Mucosa of descending colon (tissue), 3 donors: ENCODE results near the gene CD163. TPM values are rescaled to one million over a fixed set of nuclear protein-coding genes. Genes with fewer than 3 reads are reported as not detected.
"Not testable (repeated sequence)": the region's sequence is repeated elsewhere in the genome, so short reads cannot be mapped to it uniquely, and the experiment has no call there.

Experiments used
- ATAC-seq: fragments of 200-7000 bp; cut with Tn5 transposase; one replicate; pipeline ENCODE4 v1.9.1; 2020; ENCODE audit warnings: mild to moderate bottlenecking, moderate library complexity
- DNase-seq, 3 donors: peaks; one replicate each; pipeline ENCODE4 v3.0.0-alpha.2; 2020
- H3K36me3 ChIP-seq: fragments of 200-600 bp; one replicate; pipeline ENCODE4 v1.8.0; 2021; ENCODE audit warnings: low read depth, mild to moderate bottlenecking
- H3K4me1 ChIP-seq: fragments of 200-600 bp; one replicate; pipeline ENCODE4 v1.8.0; 2021; ENCODE audit warnings: low read depth, mild to moderate bottlenecking
- H3K4me3 ChIP-seq: fragments of 200-600 bp; one replicate; pipeline ENCODE4 v1.8.0; 2021; ENCODE audit warnings: mild to moderate bottlenecking
- H3K9me3 ChIP-seq: fragments of 200-600 bp; one replicate; pipeline ENCODE4 v1.8.0; 2021; ENCODE audit warnings: mild to moderate bottlenecking
- intact Hi-C, 2 donors: fragments of 100-400 bp; cut with DNase I in 1 of 2; cut with micrococcal nuclease in 1 of 2; formaldehyde crosslinking; loops; one replicate each; pipeline versions ENCODE4 v1.11.0 to v1.11.1; 2022; cut with DNase I, micrococcal nuclease
- total RNA-seq, 3 donors: library from RNA; stranded (reverse); fragmentation: NEBNext Ultra II Directional in 2 of 3; extraction: Animal tissue kit (Norgen Biotek cat#: 25700) in 2 of 3; gene quantifications; one replicate each; pipeline versions ENCODE4 v1.2.1 to v1.2.4, GENCODE V29; 2021 to 2023
- TF ChIP-seq, protein P1 (sequence below): fragments of 200-600 bp; IDR thresholded peaks from one replicate; pipeline ENCODE4 v1.8.0; 2022; ENCODE audit warnings: antibody characterized with exemption, mild to moderate bottlenecking
- donor health status: DM: no; HTN: no; CAD: no; lungs with moderate emphysema.
- donor health status: DM: no; HTN: no; CAD: no.
- donor health status: DM: no; HTN: yes; CAD: no.

CD163 gene
- total RNA-seq, 3 donors from 2014 or later = 7.6 to 168 (median 153) TPM

DNA sequence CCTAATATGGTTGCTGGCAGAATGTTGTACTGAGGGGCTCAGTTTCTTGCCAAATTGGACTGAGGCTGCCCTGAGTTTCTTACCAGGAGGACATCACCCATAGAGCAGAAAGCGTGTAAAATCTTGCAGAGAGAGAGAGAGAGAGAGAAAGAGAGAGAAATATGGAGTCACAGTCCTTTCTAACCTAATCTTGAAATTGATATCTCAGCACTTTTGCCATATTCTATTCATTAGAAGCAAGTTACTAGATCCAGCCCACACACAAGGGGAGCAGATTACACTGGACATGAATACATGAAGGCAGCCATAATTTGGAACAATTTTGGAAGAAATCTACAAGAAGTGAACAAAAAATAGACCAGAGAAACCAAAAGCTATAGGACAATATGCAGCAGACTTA, 55.5 kb downstream of the CD163 start:
- DNase-seq (no peak), ATAC-seq (no peak)
- TF ChIP-seq, protein P1, sequence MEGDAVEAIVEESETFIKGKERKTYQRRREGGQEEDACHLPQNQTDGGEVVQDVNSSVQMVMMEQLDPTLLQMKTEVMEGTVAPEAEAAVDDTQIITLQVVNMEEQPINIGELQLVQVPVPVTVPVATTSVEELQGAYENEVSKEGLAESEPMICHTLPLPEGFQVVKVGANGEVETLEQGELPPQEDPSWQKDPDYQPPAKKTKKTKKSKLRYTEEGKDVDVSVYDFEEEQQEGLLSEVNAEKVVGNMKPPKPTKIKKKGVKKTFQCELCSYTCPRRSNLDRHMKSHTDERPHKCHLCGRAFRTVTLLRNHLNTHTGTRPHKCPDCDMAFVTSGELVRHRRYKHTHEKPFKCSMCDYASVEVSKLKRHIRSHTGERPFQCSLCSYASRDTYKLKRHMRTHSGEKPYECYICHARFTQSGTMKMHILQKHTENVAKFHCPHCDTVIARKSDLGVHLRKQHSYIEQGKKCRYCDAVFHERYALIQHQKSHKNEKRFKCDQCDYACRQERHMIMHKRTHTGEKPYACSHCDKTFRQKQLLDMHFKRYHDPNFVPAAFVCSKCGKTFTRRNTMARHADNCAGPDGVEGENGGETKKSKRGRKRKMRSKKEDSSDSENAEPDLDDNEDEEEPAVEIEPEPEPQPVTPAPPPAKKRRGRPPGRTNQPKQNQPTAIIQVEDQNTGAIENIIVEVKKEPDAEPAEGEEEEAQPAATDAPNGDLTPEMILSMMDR = no peak
- Histone ChIP-seq H3K4me1 (no peaks in the 10 kb centered on the region), H3K9me3 (no peaks in the 10 kb centered on the region), H3K36me3 (no peaks in the 10 kb centered on the region), H3K4me3 (no peak overlapping the region)
- intact Hi-C loops = no loop called here

DNA sequence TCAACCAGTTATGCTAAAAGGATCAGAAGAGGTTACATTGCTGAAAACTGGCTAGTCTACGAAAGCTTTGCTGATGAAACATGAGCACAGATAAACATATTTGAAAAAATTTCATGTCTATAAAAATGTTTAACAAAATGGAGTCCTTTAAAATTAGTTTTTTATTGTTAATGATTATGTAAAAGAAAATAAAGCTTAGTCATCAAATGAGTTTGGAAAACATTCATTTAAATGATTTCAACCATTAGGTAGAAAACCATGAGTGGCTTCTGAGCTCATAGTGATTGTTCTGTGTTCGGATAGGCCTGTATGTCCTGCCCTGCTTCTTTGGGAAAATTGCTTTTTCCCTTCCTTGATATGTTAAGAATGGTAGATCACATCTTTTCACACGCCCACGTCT, 59.0 kb downstream of the CD163 start:
- intact Hi-C loops = no loop called here
- TF ChIP-seq, protein P1 = no peak

DNA sequence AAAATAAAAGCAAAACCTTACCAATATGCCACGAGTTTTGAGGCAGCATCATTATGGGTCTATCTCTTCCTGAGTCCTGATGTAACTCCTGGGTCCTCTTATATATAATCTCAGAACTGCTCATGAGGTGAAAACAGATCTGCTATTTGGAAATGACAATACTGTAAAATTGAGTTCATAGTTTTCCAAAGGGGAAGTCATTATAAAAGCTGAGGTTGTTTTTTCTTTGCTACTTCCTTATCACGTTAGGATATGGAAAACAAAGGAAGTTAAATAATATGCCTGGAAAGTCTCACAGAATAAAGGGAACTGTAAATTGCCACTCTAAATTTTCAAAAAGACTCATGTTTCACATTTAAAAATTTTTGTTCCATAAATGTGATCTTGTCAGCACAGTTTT, 59.5 kb downstream of the CD163 start, which contains the start of gene CD163L1:
Gene CD163L1 (minus strand): TSS at position 78 of the 400 bp plus-strand sequence. CDS start 26 bp downstream, at position 52.
- TF ChIP-seq, protein P1 = no peak
- Histone ChIP-seq H3K4me1 (no peaks in the 10 kb centered on the region), H3K4me3 (no peak within 1 kb of the TSS), H3K9me3 (no peaks in the 10 kb centered on the region), H3K36me3 (no peaks in the 10 kb centered on the region)
- DNase-seq (no peak), ATAC-seq (peak; percentile 61)
- intact Hi-C loops = no loop called here

More for the DNA sequence above, 59.0 kb downstream of the CD163 start:
- no peak for DNase-seq
- no peak for ATAC-seq
- H3K4me1 ChIP-seq = no peaks in the 10 kb centered on the region
- no peaks in the 10 kb centered on the region for H3K36me3 ChIP-seq
- no peaks in the 10 kb centered on the region for H3K9me3 ChIP-seq
- H3K4me3 ChIP-seq = no peak overlapping the region

DNA sequence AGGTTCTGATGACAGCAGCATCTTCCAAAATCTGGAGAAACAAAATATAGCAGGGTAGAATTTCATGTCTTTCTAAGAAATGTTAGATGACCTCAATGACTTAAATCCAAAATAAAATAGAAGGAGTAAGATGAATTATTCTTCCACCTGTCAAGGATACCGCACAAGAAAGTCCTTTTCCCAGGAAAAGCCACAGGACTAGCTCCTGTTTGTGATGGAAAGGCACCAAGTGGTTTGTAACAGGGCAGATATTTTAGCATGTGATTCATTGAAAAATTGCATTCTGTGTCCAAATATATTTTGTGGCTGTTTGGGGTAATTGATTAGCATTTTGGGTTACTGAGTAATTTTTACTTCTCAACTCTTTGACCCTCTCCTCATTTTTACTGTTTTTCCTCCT, 62.4 kb downstream of the CD163 start:
- TF ChIP-seq, protein P1 = no peak
- H3K9me3 ChIP-seq = no peaks in the 10 kb centered on the region
- ATAC-seq (no peak), DNase-seq (no peak)
- no peaks in the 10 kb centered on the region for H3K36me3 ChIP-seq
- H3K4me1 ChIP-seq = no peaks in the 10 kb centered on the region
- intact Hi-C loops = no loop called here
- no peak overlapping the region for H3K4me3 ChIP-seq

DNA sequence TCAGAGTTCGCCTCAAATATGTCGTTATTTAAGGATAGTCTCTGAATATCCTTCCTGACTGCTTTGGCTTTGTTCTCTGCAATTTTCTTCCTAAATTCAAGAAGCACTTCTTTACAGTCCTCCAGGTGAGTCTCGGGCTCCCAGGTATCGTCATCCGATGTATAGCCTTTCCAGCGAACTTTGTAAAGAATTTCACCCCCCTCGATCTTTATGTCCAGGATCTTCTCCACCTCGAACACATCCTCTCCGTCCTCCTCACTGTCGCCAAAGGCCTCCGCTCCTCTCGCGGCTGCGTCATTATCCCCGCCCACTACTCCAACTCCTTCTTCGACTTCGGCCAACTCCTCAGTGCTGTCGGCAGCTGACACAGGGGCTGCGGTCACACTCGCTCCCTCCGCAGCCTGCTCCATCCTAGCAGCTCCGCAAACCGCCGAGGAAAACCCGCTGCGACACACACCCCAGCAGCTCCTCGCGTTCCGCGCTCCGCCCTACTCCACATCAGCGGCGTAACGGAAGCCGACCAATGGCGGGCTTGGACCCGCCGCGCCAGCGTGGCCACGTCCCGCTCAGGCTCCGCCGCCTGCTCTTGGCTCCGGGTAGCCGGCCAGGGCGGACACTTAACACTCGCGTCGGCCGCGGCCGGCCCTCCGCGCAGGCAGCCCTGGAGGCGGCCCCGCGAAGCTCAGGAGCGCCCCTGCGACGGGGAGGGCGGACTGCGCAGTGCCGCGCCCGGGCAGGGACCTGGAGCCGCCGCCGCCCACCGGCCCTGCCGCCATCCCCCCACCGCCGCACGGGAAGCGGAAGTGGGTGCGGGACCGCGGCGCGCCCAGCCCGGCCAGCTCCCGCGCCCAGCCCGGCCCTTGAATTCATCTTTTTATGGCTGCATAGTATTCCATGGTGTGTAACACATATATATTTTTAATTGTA, 63.7 kb downstream of the CD163 start:
- peak; percentile 44 to 77 (median 64) for DNase-seq
- no peaks in the 10 kb centered on the region for H3K9me3 ChIP-seq
- peak; percentile 93 for ATAC-seq
- intact Hi-C loops = no loop called here
- H3K4me3 ChIP-seq = no peak overlapping the region
- H3K4me1 ChIP-seq = no peaks in the 10 kb centered on the region
- H3K36me3 ChIP-seq = no peaks in the 10 kb centered on the region
- TF ChIP-seq, protein P1 = no peak

DNA sequence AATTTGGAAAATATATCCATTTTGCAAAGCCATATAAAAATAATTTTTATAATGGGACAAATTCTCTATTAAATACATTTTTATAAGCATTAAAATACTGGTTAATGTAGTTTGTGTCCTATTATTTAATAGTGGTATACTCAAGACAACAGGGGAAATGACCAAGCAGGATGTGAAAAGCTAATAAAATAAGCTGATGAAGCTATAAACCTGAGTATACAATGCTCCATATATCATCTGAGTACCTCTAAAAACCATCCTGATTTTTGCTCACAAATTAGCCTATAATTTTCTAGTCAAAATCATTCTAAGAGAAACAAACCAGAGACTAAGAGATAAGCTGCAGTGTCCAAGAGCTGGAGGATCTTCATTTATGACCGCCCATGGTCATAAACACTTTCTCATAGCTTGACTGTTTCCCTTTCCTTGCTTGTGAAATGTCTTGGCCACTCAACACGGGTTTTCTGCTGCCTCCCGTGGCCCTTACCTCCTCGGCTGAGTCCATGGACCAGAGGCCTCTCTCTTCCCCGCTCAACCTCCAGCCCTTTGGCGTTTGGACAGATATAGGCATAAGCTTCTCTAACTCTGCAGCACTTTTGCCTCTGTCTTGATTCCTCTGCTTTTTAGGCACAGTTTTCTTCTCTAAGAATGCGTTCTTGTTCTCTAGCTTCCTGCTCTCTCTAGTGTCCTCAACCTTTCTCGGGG, 65.1 kb downstream of the CD163 start:
- intact Hi-C loops, H3K4me3 ChIP-seq, H3K36me3 ChIP-seq, DNase-seq, H3K4me1 ChIP-seq, H3K9me3 ChIP-seq: not testable (repeated sequence)
- ATAC-seq = peak; percentile 40

DNA sequence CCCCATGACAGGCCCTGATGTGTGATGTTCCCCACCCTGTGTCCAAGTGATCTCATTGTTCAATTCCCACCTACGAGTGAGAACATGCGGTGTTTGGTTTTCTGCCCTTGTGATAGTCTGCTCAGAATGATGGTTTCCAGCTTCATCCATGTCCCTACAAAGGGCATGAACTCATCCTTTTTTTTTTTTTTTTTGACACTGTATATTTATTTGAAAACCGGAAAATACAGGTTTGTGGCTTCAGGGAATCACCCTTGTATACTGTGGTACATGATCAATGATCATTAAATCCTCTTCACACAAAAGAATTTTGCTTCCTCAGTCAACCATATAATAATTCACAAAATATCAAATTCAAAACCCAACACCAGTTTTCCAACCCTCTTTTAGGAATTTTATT, 66.1 kb downstream of the CD163 start:
- H3K4me1 ChIP-seq, ATAC-seq, intact Hi-C loops, H3K9me3 ChIP-seq, H3K4me3 ChIP-seq, DNase-seq, H3K36me3 ChIP-seq: not testable (repeated sequence)
